CD4-positive, alpha-beta T cell treated with Interleukin-4 for 4 hours (primary cell): Measurements from ENCODE around the gene TMEM205.

Experiments
- DNase-seq: peaks from one replicate; pipeline ENCODE4 v3.0.0-alpha.2; 2020

Gene TMEM205

DNA sequence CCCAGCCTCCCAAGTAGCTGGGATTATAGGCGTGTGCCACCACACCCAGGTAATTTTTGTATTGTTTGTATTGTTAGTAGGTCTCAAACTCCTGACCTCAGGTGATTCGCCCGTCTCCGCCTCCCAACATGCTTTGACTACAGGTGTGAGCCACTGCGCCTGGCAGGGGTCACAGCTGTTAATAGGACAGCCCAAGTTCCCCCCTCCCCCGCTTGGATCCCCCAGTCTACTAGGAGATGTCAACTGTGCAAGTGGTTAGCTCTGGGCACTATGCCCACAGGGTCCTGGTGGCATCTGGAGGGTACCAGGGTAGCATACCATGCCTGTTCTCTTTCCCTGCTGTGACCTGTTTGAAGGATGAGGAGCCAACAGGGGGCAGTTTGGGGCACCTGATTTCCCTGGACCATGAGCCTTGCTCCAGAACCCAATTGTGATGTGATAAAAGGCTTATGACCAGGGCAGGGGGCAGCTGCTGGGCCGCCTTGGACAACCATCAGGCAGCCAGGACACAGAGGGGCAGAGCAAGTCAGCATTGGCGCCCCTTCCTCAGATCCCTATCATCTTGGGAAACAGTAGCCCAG lies 50.3 kb downstream of the TMEM205 start, which contains the start of gene TSPAN16:
Gene TSPAN16 (plus strand): TSS at position 496 of the 581 bp plus-strand sequence. CDS start 138 bp downstream, outside the sequence.
- no peak for DNase-seq

DNA sequence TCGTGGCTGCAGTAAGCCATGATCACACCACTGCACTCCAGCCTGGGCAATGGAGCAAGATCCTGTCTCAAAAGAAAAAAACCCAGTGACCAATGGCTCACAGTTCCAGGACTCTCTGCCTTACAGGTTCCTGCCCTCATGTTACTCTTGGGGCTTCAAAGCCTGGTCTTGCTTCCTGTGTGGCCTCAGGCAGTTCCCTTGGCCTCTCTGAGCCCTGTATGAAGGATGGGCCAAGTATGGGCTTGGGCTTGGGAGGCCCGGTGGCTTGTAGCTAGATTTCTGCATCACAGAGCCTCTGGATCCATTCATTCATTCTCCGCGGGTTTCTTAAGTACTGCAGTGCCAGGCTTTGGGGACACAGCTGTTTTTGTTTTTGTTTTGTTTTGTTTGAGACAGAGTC lies 50.9 kb downstream of the TMEM205 start:
- no peak for DNase-seq

DNA sequence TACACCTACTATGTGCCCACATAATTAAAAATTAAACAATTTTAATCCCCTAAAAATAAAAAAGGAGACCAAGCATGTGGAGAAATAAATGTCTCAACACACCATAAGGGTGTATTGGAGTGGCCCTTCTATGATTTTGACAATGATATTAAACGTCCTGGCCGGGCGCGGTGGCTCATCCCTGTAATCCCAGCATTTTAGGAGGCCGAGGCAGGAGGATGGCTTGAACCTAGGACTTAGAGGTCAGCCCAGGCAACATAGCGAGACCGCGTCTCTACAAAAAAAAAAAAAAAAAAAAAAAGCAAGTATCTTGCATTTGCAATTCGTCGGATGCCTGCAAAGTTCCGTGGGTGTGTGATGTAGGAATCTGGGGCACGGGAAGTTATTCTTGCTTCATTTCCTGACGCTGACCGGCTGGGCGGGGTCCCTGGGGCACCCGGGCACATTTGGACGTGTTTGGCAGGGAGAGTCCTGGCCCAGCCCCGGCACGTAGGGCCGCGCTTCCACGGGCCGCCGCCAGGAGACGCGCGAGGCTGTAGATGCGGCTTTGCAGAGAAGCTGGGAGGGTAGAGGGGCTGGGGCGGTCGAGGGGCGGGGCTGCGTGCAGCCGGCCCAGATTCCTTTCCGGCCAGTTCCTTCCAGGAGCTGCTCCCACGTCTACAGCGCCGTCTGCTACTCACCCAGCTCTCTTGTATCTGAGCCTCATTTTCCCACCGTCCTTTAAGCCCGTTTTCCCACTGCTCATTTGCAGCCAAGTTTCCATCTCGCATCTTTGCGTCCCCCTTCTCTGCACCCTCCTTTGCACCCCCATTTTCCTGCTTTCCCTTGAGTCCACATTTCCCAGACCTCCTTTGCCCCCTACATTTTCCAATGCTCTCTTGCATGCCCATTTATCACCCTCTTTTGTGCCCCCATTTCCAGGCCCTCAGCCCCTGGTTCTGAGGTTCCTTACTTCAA lies 52.4 kb downstream of the TMEM205 start:
- DNase-seq, result peak; percentile 67
